GM12878 (cell line): ENCODE data around the gene CDK2. TPM values are rescaled to one million over a fixed set of nuclear protein-coding genes. Genes with fewer than 3 reads are reported as not detected.
"Not testable (repeated sequence)": the region's sequence is repeated elsewhere in the genome, so short reads cannot be mapped to it uniquely, and the experiment has no call there.

Source experiments
- ATAC-seq: fragments of 200-7000 bp; cut with Tn5 transposase; 3 replicates; pipeline ENCODE4 v1.9.1; 2020; ENCODE audit warnings: mild to moderate bottlenecking, moderate library complexity
- BruUV-seq: library from RNA; stranded (reverse); fragments of 400-500 nt; replicated peaks from 2 replicates; lab custom pipeline; 2021; lab: Mats Ljungman, UMichigan
- CTCF ChIA-PET: fragments of 300-600 bp; sonication (Branson Sonifier 250); formaldehyde crosslinking; extraction: SDS; loops from one replicate; lab custom pipeline; 2021; ENCODE audit warnings: inconsistent platforms; lab: Yijun Ruan, JAX
- POLR2A ChIA-PET: fragments of 350-600 bp; formaldehyde crosslinking; extraction: SDS; loops from one replicate; lab custom pipeline; 2021; ENCODE audit warnings: inconsistent platforms; lab: Charles Lee
- RAD21 ChIA-PET: fragments of 300-600 bp; sonication (Branson Sonifier 250); formaldehyde crosslinking; loops from one replicate; lab custom pipeline; 2023; ENCODE audit warnings: antibody characterized with exemption; ENCODE audit not compliant: unreplicated experiment; lab: Charles Lee
- SMC1A ChIA-PET: fragments of 300-600 bp; sonication (Branson Sonifier 250); formaldehyde crosslinking; loops from one replicate; lab custom pipeline; 2023; ENCODE audit not compliant: unreplicated experiment, uncharacterized antibody; lab: Charles Lee
- DNase-seq: peaks from one replicate; pipeline ENCODE4 v3.0.0-alpha.2; 2011; ENCODE audit warnings: low read depth, low spot score
- FAIRE-seq: peaks from 3 replicates; lab custom pipeline; 2011; peaks lifted over from hg19 to GRCh38; lab: Jason Lieb, UNC
- H2AFZ ChIP-seq: 2 replicates; pipeline ENCODE4 v1.6.0; 2011; ENCODE audit warnings: low read depth, low read length, control low read depth; ENCODE audit not compliant: control insufficient read depth
- H3K27ac ChIP-seq: 2 replicates; pipeline ENCODE4 v1.5.1; 2011; ENCODE audit warnings: control low read depth; ENCODE audit not compliant: control insufficient read depth, insufficient read depth
- H3K27me3 ChIP-seq, 2 experiments: replicated peaks in 1 of 2; 2 replicates each; pipeline versions ENCODE4 v1.6.0 to v1.6.1; 2011; ENCODE audit warnings: low read length in 1 of 2; ENCODE audit not compliant: control insufficient read depth in 2 of 2, insufficient read depth in 2 of 2
- H3K36me3 ChIP-seq, 2 experiments: 2 replicates each; pipeline ENCODE4 v1.5.1; 2011; ENCODE audit warnings: low read length in 1 of 2; ENCODE audit not compliant: control insufficient read depth in 2 of 2, insufficient read depth in 2 of 2
- H3K4me1 ChIP-seq: 2 replicates; pipeline ENCODE4 v1.6.1; 2011; ENCODE audit warnings: mild to moderate bottlenecking, low read length, moderate library complexity, mixed read lengths; ENCODE audit not compliant: control insufficient read depth, insufficient read depth
- H3K4me2 ChIP-seq: 2 replicates; pipeline ENCODE4 v1.6.0; 2011; ENCODE audit warnings: control low read depth; ENCODE audit not compliant: control insufficient read depth, insufficient read depth
- H3K4me3 ChIP-seq: fragments of 200-600 bp; sonication (generic); 2 replicates; pipeline ENCODE4 v1.5.1; 2016
- H3K79me2 ChIP-seq: 2 replicates; pipeline ENCODE4 v1.6.0; 2011; ENCODE audit warnings: low read length; ENCODE audit not compliant: control insufficient read depth, insufficient read depth
- H3K9ac ChIP-seq: 2 replicates; pipeline ENCODE4 v1.8.0; 2011; ENCODE audit warnings: low read length, control low read depth, mixed read lengths; ENCODE audit not compliant: control insufficient read depth, insufficient read depth
- H3K9me3 ChIP-seq: replicated peaks from 3 replicates; pipeline ENCODE4 v1.5.1; 2011; ENCODE audit warnings: mild to moderate bottlenecking, low read length; ENCODE audit not compliant: control insufficient read depth, insufficient read depth
- H4K20me1 ChIP-seq: 2 replicates; pipeline ENCODE4 v1.6.0; 2011; ENCODE audit not compliant: control insufficient read depth, insufficient read depth
- NFYB ChIP-seq: IDR thresholded peaks from 2 replicates; pipeline ENCODE4 v1.6.1; 2011; ENCODE audit warnings: low read depth, mild to moderate bottlenecking, low read length, improper control_type of control experiment, moderate library complexity; ENCODE audit not compliant: insufficient read depth
- WGBS: methylation state at CpG from one replicate; pipeline ENCODE4 v1.1.6; 2016; ENCODE audit warnings: low lambda C conversion rate; ENCODE audit not compliant: insufficient replicate concordance, insufficient coverage; ENCODE audit errors: missing lambda C conversion rate; 5-methylcytosine and 5-hydroxymethylcytosine counted together
- in situ Hi-C: fragments of 300-500 bp; cut with MboI; formaldehyde crosslinking; loops from 9 replicates; pipeline ENCODE4 v1.14.3; 2018; ENCODE audit warnings: mixed read lengths
- intact Hi-C: fragments of 100-400 bp; cut with micrococcal nuclease; formaldehyde crosslinking; loops from one replicate; pipeline ENCODE4 v1.14.2; 2022; ENCODE audit not compliant: unreplicated experiment
- polyA plus RNA-seq, 11 experiments: library from polyadenylated mRNA; depleted of rRNA in 4 of 11; unstranded in 6 of 11; stranded (reverse) in 5 of 11; fragments of >200 nt; fragmentation: Nextera tagmentation in 4 of 11; fragmentation: Illumina TruSeq in 1 of 11; extraction: Ambion mirVana in 4 of 11; extraction: Trizol in 1 of 11; gene quantifications; 1 replicate in 1 of 11; 2 replicates in 10 of 11; pipeline versions ENCODE4 v1.2.1 to v1.2.3, GENCODE V29; 2011 to 2016; ENCODE audit warnings: inconsistent platforms in 2 of 11, missing spikeins in 2 of 11, low read depth in 1 of 11
- total RNA-seq, 4 experiments: library from RNA; depleted of rRNA in 3 of 4; stranded (reverse); fragments of >200 nt in 3 of 4; fragmentation: Illumina TruSeq in 1 of 4; extraction: Trizol in 1 of 4; gene quantifications; 2 replicates each; pipeline versions ENCODE4 v1.2.1 to v1.2.3, GENCODE V29; 2013 to 2021

CDK2 gene
- total and polyA plus RNA-seq, 10 of the 15 experiments (the other 5 are each of a cell fraction or from before 2014, with no cell fraction given): 13.1 to 138 (median 82.2) TPM

GRCh38 chr12:55999522-55999921, 32.9 kb downstream of the CDK2 start:
- DNase-seq, H4K20me1 ChIP-seq, H3K27me3 ChIP-seq, H2AFZ ChIP-seq, H3K4me2 ChIP-seq, BruUV-seq, ATAC-seq, H3K9me3 ChIP-seq, H3K36me3 ChIP-seq, H3K4me3 ChIP-seq, in situ Hi-C loops, H3K27ac ChIP-seq, H3K79me2 ChIP-seq, H3K4me1 ChIP-seq, POLR2A ChIA-PET, H3K9ac ChIP-seq, FAIRE-seq: not testable (repeated sequence)
- WGBS: 82% methylated on average over 6 of the region's 6 CpGs
- ChIA-PET SMC1A (interaction anchor here (1.8 to 2.5 kb wide), 2 partner anchors 30 to 67 kb away, joined by 4 to 10 read pairs; no protein-coding TSS in a partner anchor), RAD21 (interaction anchor here (1.3 to 1.9 kb wide), 2 partner anchors 26 to 41 kb away, joined by 3 to 6 read pairs; partner anchors contain the start of gene RAB5B), CTCF (interaction anchor here (0.8 to 6.0 kb wide), 3 partner anchors 29 to 31 kb away, joined by 3 to 107 read pairs (median 4); no protein-coding TSS in a partner anchor)
- intact Hi-C loops: loop anchor here (5.0 kb wide), 1 partner anchor 118 kb away; the partner anchor contains the start of genes RPL41 and ZC3H10
- TF ChIP-seq NFYB: peak; percentile 60; the same call in 1 of the 2 replicates

DNA sequence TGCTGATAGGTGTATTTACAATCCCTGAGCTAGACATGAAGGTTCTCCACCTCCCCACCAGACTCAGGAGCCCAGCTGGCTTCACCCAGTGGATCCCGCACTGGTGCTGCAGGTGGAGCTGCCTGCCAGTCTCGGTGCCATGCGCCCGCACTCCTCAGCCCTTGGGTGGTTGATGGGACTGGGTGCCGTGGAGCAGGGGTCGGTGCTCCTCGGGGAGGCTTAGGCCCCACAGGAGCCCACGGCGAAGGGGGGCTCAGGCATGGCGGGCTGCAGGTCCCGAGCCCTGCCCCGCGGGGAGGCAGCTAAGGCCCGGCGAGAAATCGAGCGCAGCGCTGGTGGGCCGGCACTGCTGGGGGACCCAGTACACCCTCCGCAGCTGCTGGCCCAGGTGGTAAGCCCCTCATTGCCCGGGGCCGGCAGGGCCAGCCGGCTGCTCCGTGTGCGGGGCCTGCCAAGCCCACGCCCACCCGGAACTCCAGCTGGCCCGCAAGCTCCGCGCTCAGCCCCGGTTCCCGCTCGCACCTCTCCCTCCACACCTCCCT, 33.4 kb downstream of the CDK2 start:
- H4K20me1 ChIP-seq, H3K27me3 ChIP-seq, H3K9me3 ChIP-seq, H2AFZ ChIP-seq, H3K4me1 ChIP-seq, ATAC-seq, H3K36me3 ChIP-seq, H3K79me2 ChIP-seq, H3K9ac ChIP-seq, H3K27ac ChIP-seq, RAD21 ChIA-PET, DNase-seq, H3K4me3 ChIP-seq, in situ Hi-C loops, FAIRE-seq, H3K4me2 ChIP-seq, BruUV-seq: not testable (repeated sequence)
- CTCF ChIA-PET: interaction anchor here (0.8 to 6.0 kb wide), 2 partner anchors 28 to 29 kb away, joined by 3 to 107 read pairs; no protein-coding TSS in a partner anchor
- intact Hi-C loops: loop anchor here (5.0 kb wide), 1 partner anchor 117 kb away; the partner anchor contains the start of genes RPL41 and ZC3H10
- POLR2A ChIA-PET: interaction anchor here (0.9 to 1.2 kb wide), 2 partner anchors 17 to 26 kb away, joined by 3 to 5 read pairs; partner anchors contain the start of gene RAB5B
- WGBS: 98% methylated on average over 20 of the region's 33 CpGs
- SMC1A ChIA-PET: interaction anchor here (2.5 kb wide), 1 partner anchor 30 kb away, joined by 10 read pairs; no protein-coding TSS in a partner anchor
